ENCODE results near the gene ACBD6.

The ACBD6 gene

GRCh38 chr1:180299479-180300221 is 202.7 kb downstream of the ACBD6 start:
- DNase-seq (ENCODE audit: low read depth in 2 of 2, low spot score in 1 of 2): no peak

- DNase-seq (ENCODE audit: low read depth in 2 of 2, low spot score in 1 of 2): no peak
Observed at GRCh38 chr1:180295999-180296398, 206.4 kb downstream of the ACBD6 start.

- no peak for DNase-seq (ENCODE audit: low read depth in 2 of 2, low spot score in 1 of 2)
Observed at GRCh38 chr1:180294711-180295110, 207.7 kb downstream of the ACBD6 start.

- no peak for DNase-seq (ENCODE audit: low read depth in 2 of 2, low spot score in 1 of 2)
Observed at GRCh38 chr1:180291004-180291403, 211.4 kb downstream of the ACBD6 start.

GRCh38 chr1:180290265-180291001 is 211.9 kb downstream of the ACBD6 start:
- DNase-seq (ENCODE audit: low read depth in 2 of 2, low spot score in 1 of 2): no peak

- DNase-seq (ENCODE audit: low read depth in 2 of 2, low spot score in 1 of 2): no peak
Observed at GRCh38 chr1:180288940-180289339, 213.4 kb downstream of the ACBD6 start.

GRCh38 chr1:180287988-180288705 is 214.2 kb downstream of the ACBD6 start:
- no peak for DNase-seq (ENCODE audit: low read depth in 2 of 2, low spot score in 1 of 2)

GRCh38 chr1:180286417-180286816 is 216.0 kb downstream of the ACBD6 start:
- DNase-seq (ENCODE audit: low read depth in 2 of 2, low spot score in 1 of 2): no peak

- no peak for DNase-seq (ENCODE audit: low read depth in 2 of 2, low spot score in 1 of 2)
Observed at GRCh38 chr1:180283098-180283497, 219.3 kb downstream of the ACBD6 start.

GRCh38 chr1:180282401-180283044 is 219.9 kb downstream of the ACBD6 start:
- DNase-seq (ENCODE audit: low read depth in 2 of 2, low spot score in 1 of 2): no peak

GRCh38 chr1:180281490-180281889 is 220.9 kb downstream of the ACBD6 start:
- no peak for DNase-seq (ENCODE audit: low read depth in 2 of 2, low spot score in 1 of 2)

- DNase-seq (ENCODE audit: low read depth in 2 of 2, low spot score in 1 of 2): no peak
Observed at GRCh38 chr1:180280617-180281016, 221.8 kb downstream of the ACBD6 start.

- DNase-seq (ENCODE audit: low read depth in 2 of 2, low spot score in 1 of 2): no peak
Observed at GRCh38 chr1:180279651-180280050, 222.7 kb downstream of the ACBD6 start.

- no peak for DNase-seq (ENCODE audit: low read depth in 2 of 2, low spot score in 1 of 2)
Observed at GRCh38 chr1:180278596-180279395, 223.6 kb downstream of the ACBD6 start.

GRCh38 chr1:180278194-180278515 is 224.2 kb downstream of the ACBD6 start:
- no peak for DNase-seq (ENCODE audit: low read depth in 2 of 2, low spot score in 1 of 2)

GRCh38 chr1:180277476-180278193 is 224.7 kb downstream of the ACBD6 start:
- no peak for DNase-seq (ENCODE audit: low read depth in 2 of 2, low spot score in 1 of 2)

GRCh38 chr1:180275726-180276125 is 226.7 kb downstream of the ACBD6 start:
- no peak for DNase-seq (ENCODE audit: low read depth in 2 of 2, low spot score in 1 of 2)

- DNase-seq (ENCODE audit: low read depth in 2 of 2, low spot score in 1 of 2): no peak
Observed at GRCh38 chr1:180274221-180274620, 228.2 kb downstream of the ACBD6 start.

GRCh38 chr1:180273066-180273465 is 229.3 kb downstream of the ACBD6 start:
- DNase-seq (ENCODE audit: low read depth in 2 of 2, low spot score in 1 of 2): no peak

- no peak for DNase-seq (ENCODE audit: low read depth in 2 of 2, low spot score in 1 of 2)
Observed at GRCh38 chr1:180272395-180272794, 230.0 kb downstream of the ACBD6 start.
